ENCODE data around the gene ASB10.

The ASB10 gene

DNA sequence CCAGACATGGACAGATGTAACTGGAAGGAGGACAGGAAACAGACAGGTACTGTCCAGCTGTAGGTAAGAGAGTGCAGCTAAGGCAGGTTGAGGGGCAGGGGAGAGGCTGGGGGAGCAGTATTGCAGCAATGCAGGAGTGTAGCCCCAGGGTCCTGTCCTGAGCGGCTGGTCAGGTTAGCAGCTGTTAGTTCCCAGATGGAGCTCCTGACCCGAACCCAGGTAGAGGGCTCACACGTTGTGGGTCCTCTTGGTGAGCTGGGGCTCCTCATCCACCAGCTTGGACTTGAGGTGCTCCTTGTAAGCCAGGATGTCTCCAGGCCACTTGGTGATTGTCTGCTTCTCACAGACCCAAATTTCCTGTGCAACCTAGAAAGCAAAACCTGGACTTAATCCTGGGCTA is 26.8 kb upstream of the ASB10 start:
- Histone ChIP-seq H3K27ac (replicated peaks; ENCODE audit: low read length) (no peak overlapping the region), H4K91ac (ENCODE audit: low read depth, low read length, poor library complexity) (no peak overlapping the region), H2BK12ac (ENCODE audit: low read length) (no peak overlapping the region), H2BK15ac (ENCODE audit: low read length) (no peak overlapping the region), H3K27me3 (ENCODE audit: control insufficient read depth in 3 of 3, insufficient read depth in 3 of 3, low read depth in 1 of 3, low read length in 3 of 3) (no peaks in the 10 kb centered on the region), H3K4me3 (ENCODE audit: low read length in 2 of 2) (no peak overlapping the region), H3K79me1 (ENCODE audit: low read depth, low read length) (peaks cover 3% of the 10 kb centered on the region), H2AFZ (ENCODE audit: low read length) (no peak overlapping the region), H3K9ac (ENCODE audit: low read depth, low read length, poor library complexity) (no peak overlapping the region), H4K8ac (ENCODE audit: low read depth, low read length) (no peak overlapping the region), H3K14ac (ENCODE audit: low read length) (no peak overlapping the region), H3K36me3 (replicated peaks in 1 of 2; ENCODE audit: control insufficient read depth in 2 of 2, insufficient read depth in 2 of 2, low read length in 2 of 2) (peaks cover 33 to 74% of the 10 kb centered on the region in 2 donors), H3K18ac (ENCODE audit: low read length) (no peak overlapping the region), H3K4ac (ENCODE audit: low read length) (no peak overlapping the region), H2AK5ac (ENCODE audit: low read depth, low read length) (no peak overlapping the region), H3K4me2 (ENCODE audit: insufficient read depth, low read length, poor library complexity, severe bottlenecking) (no peak overlapping the region), H3K23ac (ENCODE audit: low read depth, low read length, poor library complexity) (peak overlapping the region; percentile 62), H2BK120ac (ENCODE audit: low read depth, low read length) (no peak overlapping the region), H2BK5ac (ENCODE audit: low read length) (no peak overlapping the region), H3K4me1 (ENCODE audit: control insufficient read depth in 2 of 2, insufficient read depth in 1 of 2, low read depth in 1 of 2, low read length in 2 of 2) (peaks cover 0 to 8% of the 10 kb centered on the region in 2 donors), H3K9me3 (replicated peaks in 1 of 2; ENCODE audit: control insufficient read depth in 2 of 2, insufficient read depth in 1 of 2, low read depth in 1 of 2, low read length in 2 of 2) (no peaks in the 10 kb centered on the region)
- no CpG with 5 or more reads among the region's 3 CpGs for WGBS, 2 donors (ENCODE audit: extremely low coverage in 2 of 2, insufficient read length in 2 of 2, insufficient replicate concordance in 1 of 2)
- no peak for DNase-seq (ENCODE audit: low spot score)

DNA sequence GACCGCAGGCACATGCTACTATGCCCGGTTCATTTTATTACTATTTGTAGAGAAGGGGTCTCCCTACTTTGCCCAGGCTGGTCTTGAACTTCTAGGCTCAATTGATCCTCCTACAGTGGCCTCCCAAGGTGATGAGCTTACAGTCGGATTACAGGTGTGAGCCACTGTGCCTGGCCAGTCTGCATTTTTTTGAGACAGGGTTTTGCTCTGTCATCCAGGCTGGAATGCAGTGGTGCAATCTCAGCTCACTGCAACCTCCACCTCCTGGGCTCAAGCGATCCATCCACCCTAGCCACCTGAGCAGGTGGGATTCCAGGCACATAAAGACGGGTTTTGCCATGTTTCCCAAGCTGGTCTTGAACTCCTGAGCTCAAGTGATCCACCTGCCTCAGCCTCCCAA is 25.6 kb upstream of the ASB10 start:
- Histone ChIP-seq H3K4me3 (ENCODE audit: low read length in 2 of 2) (no peak overlapping the region), H3K9ac (ENCODE audit: low read depth, low read length, poor library complexity) (no peak overlapping the region), H2AFZ (ENCODE audit: low read length) (no peak overlapping the region), H3K36me3 (replicated peaks in 1 of 2; ENCODE audit: control insufficient read depth in 2 of 2, insufficient read depth in 2 of 2, low read length in 2 of 2) (peaks cover 24 to 62% of the 10 kb centered on the region in 2 donors), H2BK5ac (ENCODE audit: low read length) (no peak overlapping the region), H3K27me3 (ENCODE audit: control insufficient read depth in 3 of 3, insufficient read depth in 3 of 3, low read depth in 1 of 3, low read length in 3 of 3) (peaks cover 0 to 2% (median 0%) of the 10 kb centered on the region in 3 experiments), H3K4ac (ENCODE audit: low read length) (no peak overlapping the region), H3K23ac (ENCODE audit: low read depth, low read length, poor library complexity) (no peak overlapping the region), H3K4me1 (ENCODE audit: control insufficient read depth in 2 of 2, insufficient read depth in 1 of 2, low read depth in 1 of 2, low read length in 2 of 2) (peaks cover 0 to 8% of the 10 kb centered on the region in 2 donors), H3K18ac (ENCODE audit: low read length) (no peak overlapping the region), H3K9me3 (replicated peaks in 1 of 2; ENCODE audit: control insufficient read depth in 2 of 2, insufficient read depth in 1 of 2, low read depth in 1 of 2, low read length in 2 of 2) (no peaks in the 10 kb centered on the region), H2BK12ac (ENCODE audit: low read length) (no peak overlapping the region), H4K91ac (ENCODE audit: low read depth, low read length, poor library complexity) (no peak overlapping the region), H3K14ac (ENCODE audit: low read length) (no peak overlapping the region), H3K79me1 (ENCODE audit: low read depth, low read length) (peaks cover under 1% of the 10 kb centered on the region), H3K4me2 (ENCODE audit: insufficient read depth, low read length, poor library complexity, severe bottlenecking) (no peak overlapping the region), H2AK5ac (ENCODE audit: low read depth, low read length) (no peak overlapping the region), H3K27ac (replicated peaks; ENCODE audit: low read length) (no peak overlapping the region), H4K8ac (ENCODE audit: low read depth, low read length) (no peak overlapping the region), H2BK15ac (ENCODE audit: low read length) (no peak overlapping the region), H2BK120ac (ENCODE audit: low read depth, low read length) (no peak overlapping the region)
- DNase-seq (ENCODE audit: low spot score) = no peak
- no CpG with 5 or more reads among the region's 5 CpGs for WGBS, 2 donors (ENCODE audit: extremely low coverage in 2 of 2, insufficient read length in 2 of 2, insufficient replicate concordance in 1 of 2)

DNA sequence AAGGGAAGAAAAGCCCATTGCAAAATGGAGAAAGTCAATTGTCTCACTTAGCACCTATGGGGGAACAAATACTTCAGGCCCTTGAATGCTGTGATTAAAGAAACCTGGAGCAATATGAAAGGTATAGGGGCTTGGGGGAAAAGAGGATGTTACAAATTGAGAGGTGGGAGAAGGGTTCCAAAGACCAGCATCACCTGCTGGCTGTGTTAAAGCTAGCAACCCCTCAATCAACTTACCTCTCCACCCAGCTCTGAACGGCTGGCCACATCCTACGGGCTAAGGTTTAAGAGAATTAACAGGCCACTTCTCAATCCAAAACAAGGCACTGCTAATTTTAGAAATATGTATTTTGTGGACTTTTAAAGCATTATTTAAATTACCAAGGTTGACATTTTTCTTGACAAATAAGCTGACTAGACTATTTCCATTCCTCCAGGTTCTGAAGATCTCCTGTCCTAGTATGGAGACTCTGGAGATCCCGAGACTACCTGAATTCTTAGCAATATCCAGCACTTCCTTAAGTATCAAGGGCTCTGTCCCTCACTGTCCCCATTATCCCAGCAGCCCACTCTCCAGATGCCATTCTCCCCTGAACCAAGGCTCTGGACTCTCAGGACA is 24.2 kb upstream of the ASB10 start:
- no peak overlapping the region for H3K4me3 ChIP-seq (ENCODE audit: low read length in 2 of 2)
- peaks cover 0 to 10% (median 2%) of the 10 kb centered on the region in 3 experiments for H3K27me3 ChIP-seq (ENCODE audit: control insufficient read depth in 3 of 3, insufficient read depth in 3 of 3, low read depth in 1 of 3, low read length in 3 of 3)
- H4K8ac ChIP-seq (ENCODE audit: low read depth, low read length) = no peak overlapping the region
- DNase-seq (ENCODE audit: low spot score) = no peak
- H3K9ac ChIP-seq (ENCODE audit: low read depth, low read length, poor library complexity) = no peak overlapping the region
- H3K27ac ChIP-seq (replicated peaks; ENCODE audit: low read length) = no peak overlapping the region
- no peak overlapping the region for H3K14ac ChIP-seq (ENCODE audit: low read length)
- H3K23ac ChIP-seq (ENCODE audit: low read depth, low read length, poor library complexity) = no peak overlapping the region
- no peak overlapping the region for H2BK5ac ChIP-seq (ENCODE audit: low read length)
- H2BK15ac ChIP-seq (ENCODE audit: low read length) = no peak overlapping the region
- peaks cover 19 to 48% of the 10 kb centered on the region in 2 donors for H3K36me3 ChIP-seq (replicated peaks in 1 of 2; ENCODE audit: control insufficient read depth in 2 of 2, insufficient read depth in 2 of 2, low read length in 2 of 2)
- H3K4me1 ChIP-seq (ENCODE audit: control insufficient read depth in 2 of 2, insufficient read depth in 1 of 2, low read depth in 1 of 2, low read length in 2 of 2) = peaks cover 0 to 8% of the 10 kb centered on the region in 2 donors
- H3K4me2 ChIP-seq (ENCODE audit: insufficient read depth, low read length, poor library complexity, severe bottlenecking) = no peak overlapping the region
- no peaks in the 10 kb centered on the region for H3K9me3 ChIP-seq (replicated peaks in 1 of 2; ENCODE audit: control insufficient read depth in 2 of 2, insufficient read depth in 1 of 2, low read depth in 1 of 2, low read length in 2 of 2)
- H3K79me1 ChIP-seq (ENCODE audit: low read depth, low read length) = no peaks in the 10 kb centered on the region
- no peak overlapping the region for H2BK12ac ChIP-seq (ENCODE audit: low read length)
- H4K91ac ChIP-seq (ENCODE audit: low read depth, low read length, poor library complexity) = no peak overlapping the region
- no peak overlapping the region for H2BK120ac ChIP-seq (ENCODE audit: low read depth, low read length)
- no peak overlapping the region for H2AFZ ChIP-seq (ENCODE audit: low read length)
- WGBS, 2 donors (ENCODE audit: extremely low coverage in 2 of 2, insufficient read length in 2 of 2, insufficient replicate concordance in 1 of 2) = no CpG with 5 or more reads among the region's 3 CpGs
- H3K18ac ChIP-seq (ENCODE audit: low read length) = no peak overlapping the region
- no peak overlapping the region for H2AK5ac ChIP-seq (ENCODE audit: low read depth, low read length)
- no peak overlapping the region for H3K4ac ChIP-seq (ENCODE audit: low read length)

DNA sequence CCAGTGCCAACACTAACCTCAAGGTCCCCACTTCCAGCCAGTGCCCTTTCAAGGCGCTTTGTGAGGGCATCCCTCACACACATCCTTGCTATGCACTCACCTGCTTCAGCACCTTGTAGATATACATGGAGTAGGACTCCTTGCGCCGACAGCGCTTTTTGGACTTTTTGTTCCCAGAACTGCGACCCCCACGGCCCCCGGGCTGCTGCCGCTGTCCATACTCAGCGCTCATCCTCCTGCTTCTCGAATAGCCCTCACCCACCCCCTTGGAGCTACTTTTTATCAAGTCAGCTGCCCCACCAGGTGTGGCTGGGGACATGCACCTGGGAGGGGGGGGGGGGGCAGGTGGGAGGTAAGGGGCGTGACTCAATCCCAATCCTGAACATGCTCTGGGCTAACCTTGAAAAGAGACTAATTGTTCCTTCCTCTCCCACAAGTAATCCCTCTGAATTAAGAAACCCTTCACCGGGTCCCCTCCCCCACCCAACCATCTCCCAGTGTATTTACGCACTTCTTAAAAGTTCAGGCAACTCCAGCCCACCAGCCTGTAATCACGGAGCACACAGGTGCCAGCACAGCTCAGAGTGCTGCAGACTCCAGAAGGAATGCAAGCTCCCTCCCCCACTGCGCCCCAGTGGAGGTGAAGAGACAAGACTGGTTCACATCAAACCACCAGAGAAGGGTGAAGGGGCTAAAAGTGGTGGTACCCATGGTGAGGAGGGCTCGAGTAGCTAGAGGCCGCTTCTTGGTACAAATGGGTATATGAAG is 23.2 kb upstream of the ASB10 start, which contains the start of gene H2BK1:
TSS of gene H2BK1 (minus strand) at position 402 of the 768 bp plus-strand sequence. CDS start at position 232, 170 bp downstream.
- Histone ChIP-seq H3K9me3 (replicated peaks in 1 of 2; ENCODE audit: control insufficient read depth in 2 of 2, insufficient read depth in 1 of 2, low read depth in 1 of 2, low read length in 2 of 2) (no peaks in the 10 kb centered on the region), H3K27ac (replicated peaks; ENCODE audit: low read length) (no peak within 1 kb of the TSS), H3K14ac (ENCODE audit: low read length) (no peak within 1 kb of the TSS), H3K4me3 (ENCODE audit: low read length in 2 of 2) (no peak within 1 kb of the TSS), H3K4me1 (ENCODE audit: control insufficient read depth in 2 of 2, insufficient read depth in 1 of 2, low read depth in 1 of 2, low read length in 2 of 2) (peaks cover 0 to 8% of the 10 kb centered on the region in 2 donors), H3K4me2 (ENCODE audit: insufficient read depth, low read length, poor library complexity, severe bottlenecking) (no peak within 1 kb of the TSS), H3K79me1 (ENCODE audit: low read depth, low read length) (no peaks in the 10 kb centered on the region), H3K4ac (ENCODE audit: low read length) (no peak within 1 kb of the TSS), H3K27me3 (ENCODE audit: control insufficient read depth in 3 of 3, insufficient read depth in 3 of 3, low read depth in 1 of 3, low read length in 3 of 3) (peaks cover 0 to 20% (median 2%) of the 10 kb centered on the region in 3 experiments), H2BK12ac (ENCODE audit: low read length) (no peak within 1 kb of the TSS), H3K36me3 (replicated peaks in 1 of 2; ENCODE audit: control insufficient read depth in 2 of 2, insufficient read depth in 2 of 2, low read length in 2 of 2) (peaks cover 11 to 38% of the 10 kb centered on the region in 2 donors), H2BK15ac (ENCODE audit: low read length) (no peak within 1 kb of the TSS), H2BK5ac (ENCODE audit: low read length) (no peak within 1 kb of the TSS), H4K8ac (ENCODE audit: low read depth, low read length) (no peak within 1 kb of the TSS), H3K9ac (ENCODE audit: low read depth, low read length, poor library complexity) (no peak within 1 kb of the TSS), H4K91ac (ENCODE audit: low read depth, low read length, poor library complexity) (no peak within 1 kb of the TSS), H3K18ac (ENCODE audit: low read length) (peak within 1 kb of the TSS; percentile 21), H2AFZ (ENCODE audit: low read length) (no peak within 1 kb of the TSS), H2BK120ac (ENCODE audit: low read depth, low read length) (no peak within 1 kb of the TSS), H3K23ac (ENCODE audit: low read depth, low read length, poor library complexity) (no peak within 1 kb of the TSS), H2AK5ac (ENCODE audit: low read depth, low read length) (peak within 1 kb of the TSS; percentile 40)
- no peak for DNase-seq (ENCODE audit: low spot score)
- WGBS, 2 donors (ENCODE audit: extremely low coverage in 2 of 2, insufficient read length in 2 of 2, insufficient replicate concordance in 1 of 2) = no CpG with 5 or more reads among the region's 17 CpGs
